ENCODE measurements around the gene KRTAP19-5. TPM values are rescaled to one million over a fixed set of nuclear protein-coding genes. Genes with fewer than 3 reads are reported as not detected.

KRTAP19-5 gene
- total RNA-seq, 1 donor from 2014 or later, result not detected

DNA sequence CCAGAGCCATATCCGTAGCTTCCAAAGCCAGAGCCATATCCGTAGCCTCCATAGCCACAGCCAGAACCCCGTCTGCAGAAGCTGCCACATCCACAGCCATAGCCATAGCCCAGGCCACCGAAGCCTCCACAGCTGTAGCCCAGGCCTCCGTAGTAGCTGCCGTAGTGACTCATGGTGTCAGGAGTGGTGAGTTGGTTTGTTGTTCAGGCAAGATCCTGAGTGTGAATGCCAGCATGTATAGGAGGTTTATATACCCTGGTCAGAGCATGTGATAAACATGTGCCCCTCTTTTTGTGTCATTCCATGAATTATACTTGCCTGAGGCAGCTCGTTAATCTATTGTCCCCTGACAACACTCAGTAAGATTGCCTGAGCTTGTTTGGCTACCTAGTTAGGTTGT is 21.8 kb downstream of the KRTAP19-5 start, which contains the start of gene KRTAP19-1:
TSS of gene KRTAP19-1 (minus strand) at position 223 of the 400 bp plus-strand sequence. CDS start at position 173, 50 bp downstream.
- Mint-ChIP-seq H3K36me3 (ENCODE audit: insufficient read depth) (no peaks in the 10 kb centered on the region), H3K4me1 (ENCODE audit: low read depth) (peaks cover 2% of the 10 kb centered on the region), H3K27me3 (no peaks in the 10 kb centered on the region), H3K9me3 (ENCODE audit: low read depth) (no peaks in the 10 kb centered on the region), H3K4me3 (ENCODE audit: low read depth) (no peak within 1 kb of the TSS), H3K27ac (no peak within 1 kb of the TSS)
- TF ChIP-seq, protein P1, sequence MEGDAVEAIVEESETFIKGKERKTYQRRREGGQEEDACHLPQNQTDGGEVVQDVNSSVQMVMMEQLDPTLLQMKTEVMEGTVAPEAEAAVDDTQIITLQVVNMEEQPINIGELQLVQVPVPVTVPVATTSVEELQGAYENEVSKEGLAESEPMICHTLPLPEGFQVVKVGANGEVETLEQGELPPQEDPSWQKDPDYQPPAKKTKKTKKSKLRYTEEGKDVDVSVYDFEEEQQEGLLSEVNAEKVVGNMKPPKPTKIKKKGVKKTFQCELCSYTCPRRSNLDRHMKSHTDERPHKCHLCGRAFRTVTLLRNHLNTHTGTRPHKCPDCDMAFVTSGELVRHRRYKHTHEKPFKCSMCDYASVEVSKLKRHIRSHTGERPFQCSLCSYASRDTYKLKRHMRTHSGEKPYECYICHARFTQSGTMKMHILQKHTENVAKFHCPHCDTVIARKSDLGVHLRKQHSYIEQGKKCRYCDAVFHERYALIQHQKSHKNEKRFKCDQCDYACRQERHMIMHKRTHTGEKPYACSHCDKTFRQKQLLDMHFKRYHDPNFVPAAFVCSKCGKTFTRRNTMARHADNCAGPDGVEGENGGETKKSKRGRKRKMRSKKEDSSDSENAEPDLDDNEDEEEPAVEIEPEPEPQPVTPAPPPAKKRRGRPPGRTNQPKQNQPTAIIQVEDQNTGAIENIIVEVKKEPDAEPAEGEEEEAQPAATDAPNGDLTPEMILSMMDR (IDR thresholded peaks at IDR 0.05; ENCODE audit: unreplicated experiment), result no peak
- DNase-seq (ENCODE audit: low spot score, unreplicated experiment), result no peak

DNA sequence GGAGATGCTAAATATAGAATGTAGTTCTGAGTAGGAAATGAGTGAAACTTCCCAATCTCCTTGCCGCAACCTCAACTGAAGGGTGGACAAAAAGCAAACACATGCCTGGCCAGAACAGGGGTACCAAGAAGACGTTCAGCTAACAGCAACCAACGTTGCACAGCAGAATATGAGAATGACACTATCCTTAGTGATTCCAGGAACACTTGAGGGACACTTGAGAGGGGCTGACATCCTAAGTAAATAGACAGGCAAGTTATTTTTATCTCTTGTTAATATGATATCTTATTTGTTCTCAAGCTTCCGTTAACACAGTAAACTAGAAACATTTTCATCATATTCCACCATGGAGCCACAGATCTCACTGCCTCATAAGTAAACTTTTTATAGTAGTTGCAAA is 22.7 kb downstream of the KRTAP19-5 start:
- Mint-ChIP-seq H3K4me3 (ENCODE audit: low read depth) (no peak overlapping the region), H3K36me3 (ENCODE audit: insufficient read depth) (no peaks in the 10 kb centered on the region), H3K9me3 (ENCODE audit: low read depth) (no peaks in the 10 kb centered on the region), H3K27ac (no peak overlapping the region), H3K27me3 (no peaks in the 10 kb centered on the region), H3K4me1 (ENCODE audit: low read depth) (peaks cover 2% of the 10 kb centered on the region)
- TF ChIP-seq, protein P1 (IDR thresholded peaks at IDR 0.05; ENCODE audit: unreplicated experiment), result no peak
- DNase-seq (ENCODE audit: low spot score, unreplicated experiment), result no peak

DNA sequence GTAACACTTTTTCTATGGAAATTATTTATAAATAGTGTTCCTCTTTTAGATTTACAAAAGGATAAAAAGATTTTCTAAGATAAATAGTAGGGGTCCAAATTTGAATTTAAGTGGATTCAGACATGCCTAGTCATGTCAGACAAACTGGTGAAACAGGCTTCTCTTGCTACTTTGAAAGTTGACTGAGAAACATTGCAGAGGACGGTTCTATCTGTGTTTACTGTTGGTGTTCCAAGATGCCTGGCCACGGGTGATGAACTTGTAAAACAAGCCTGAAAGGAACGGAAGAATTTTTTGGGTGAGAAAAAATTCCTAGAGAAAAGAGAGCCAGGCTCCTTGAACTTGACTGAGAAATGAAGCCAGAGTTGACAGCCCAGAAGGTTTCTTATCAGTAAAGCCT is 23.9 kb downstream of the KRTAP19-5 start:
- Mint-ChIP-seq H3K4me1 (ENCODE audit: low read depth) (peaks cover 2% of the 10 kb centered on the region), H3K27ac (no peak overlapping the region), H3K4me3 (ENCODE audit: low read depth) (no peak overlapping the region)

DNA sequence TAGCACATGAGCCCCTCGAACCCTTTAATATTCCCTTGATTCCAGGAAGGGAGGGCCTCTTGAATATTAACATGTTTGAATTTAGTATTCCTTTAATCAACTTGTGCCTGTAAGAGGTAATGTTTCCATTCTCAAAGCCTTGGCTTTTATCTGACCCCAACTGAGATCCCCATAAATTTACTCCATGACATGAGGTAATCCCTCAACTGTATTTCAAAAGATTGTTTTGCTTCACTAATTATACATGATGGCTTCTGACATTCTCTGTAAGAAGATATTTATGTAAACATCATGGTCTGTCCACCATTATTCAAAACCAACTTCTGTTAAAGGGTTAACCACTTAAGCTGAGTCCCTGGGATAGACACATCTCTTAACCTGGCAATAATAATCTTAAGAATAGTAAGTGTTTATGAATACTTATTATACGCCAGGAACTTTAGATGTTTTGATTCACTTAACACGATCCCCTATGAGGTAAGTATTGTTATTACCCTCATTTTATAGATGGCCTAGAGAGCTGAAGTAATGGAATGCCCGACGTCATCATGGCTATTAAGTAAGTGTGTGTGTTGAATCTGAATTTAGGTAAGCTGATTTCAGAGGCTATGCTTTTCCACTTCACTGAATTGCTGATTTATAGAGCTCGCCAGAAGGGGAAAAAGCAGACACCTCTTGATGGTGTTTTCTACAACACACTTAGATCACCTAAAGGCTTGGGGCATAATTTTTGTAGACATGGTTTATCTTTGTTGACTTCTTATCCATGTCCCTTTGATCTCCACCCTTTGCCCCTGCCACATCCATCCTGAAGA is 32.8 kb downstream of the KRTAP19-5 start:
- Mint-ChIP-seq H3K4me1 (ENCODE audit: low read depth) (no peaks in the 10 kb centered on the region), H3K9me3 (ENCODE audit: low read depth) (no peaks in the 10 kb centered on the region), H3K4me3 (ENCODE audit: low read depth) (no peak overlapping the region), H3K27ac (no peak overlapping the region), H3K36me3 (ENCODE audit: insufficient read depth) (no peaks in the 10 kb centered on the region), H3K27me3 (no peaks in the 10 kb centered on the region)
- no peak for DNase-seq (ENCODE audit: low spot score, unreplicated experiment)
- TF ChIP-seq, protein P1 (IDR thresholded peaks at IDR 0.05; ENCODE audit: unreplicated experiment), result no peak

More for the DNA sequence above, 23.9 kb downstream of the KRTAP19-5 start:
- TF ChIP-seq, protein P1 (IDR thresholded peaks at IDR 0.05; ENCODE audit: unreplicated experiment), result no peak
- no peak for DNase-seq (ENCODE audit: low spot score, unreplicated experiment)
- Mint-ChIP-seq H3K9me3 (ENCODE audit: low read depth) (no peaks in the 10 kb centered on the region), H3K36me3 (ENCODE audit: insufficient read depth) (no peaks in the 10 kb centered on the region), H3K27me3 (no peaks in the 10 kb centered on the region)

DNA sequence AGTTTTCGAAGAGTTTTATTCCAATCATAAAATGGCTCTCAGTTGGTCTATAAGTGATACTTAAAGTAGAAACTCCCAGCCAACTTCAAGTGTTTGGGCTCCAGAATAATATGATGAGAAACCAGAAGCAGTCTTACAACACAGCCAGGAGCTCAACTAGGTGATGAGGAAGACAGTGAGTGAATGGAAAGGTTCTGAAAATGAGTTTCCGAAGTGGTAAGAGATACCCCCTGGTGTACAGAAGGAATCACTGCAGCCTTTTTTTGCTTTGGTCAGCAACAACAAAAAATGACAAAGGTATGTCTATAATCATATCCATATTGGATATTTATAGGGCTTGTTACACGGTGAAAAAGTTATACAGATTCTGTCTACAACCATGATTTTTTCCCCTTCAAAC is 38.2 kb downstream of the KRTAP19-5 start:
- TF ChIP-seq, protein P1 (IDR thresholded peaks at IDR 0.05; ENCODE audit: unreplicated experiment), result peak; percentile 64
- Mint-ChIP-seq H3K9me3 (ENCODE audit: low read depth) (no peaks in the 10 kb centered on the region), H3K4me1 (ENCODE audit: low read depth) (no peaks in the 10 kb centered on the region), H3K4me3 (ENCODE audit: low read depth) (no peak overlapping the region), H3K36me3 (ENCODE audit: insufficient read depth) (no peaks in the 10 kb centered on the region), H3K27me3 (no peaks in the 10 kb centered on the region), H3K27ac (no peak overlapping the region)
- DNase-seq (ENCODE audit: low spot score, unreplicated experiment), result no peak

Other genes with a start within 250 kb of the KRTAP19-5 start
- gene KRTAP24-1, start 219.2 kb downstream of the KRTAP19-5 start, total RNA-seq, result not detected in 2 replicates
- not detected in 2 replicates for gene KRTAP25-1, start 212.6 kb downstream of the KRTAP19-5 start, total RNA-seq
- gene KRTAP26-1, start 181.8 kb downstream of the KRTAP19-5 start, total RNA-seq, result not detected in 2 replicates
- gene KRTAP27-1, start 164.4 kb downstream of the KRTAP19-5 start, total RNA-seq, result not detected in 2 replicates
- not detected in 2 replicates for gene KRTAP23-1, start 153.5 kb downstream of the KRTAP19-5 start, total RNA-seq
- not detected in 2 replicates for gene KRTAP13-2, start 129.9 kb downstream of the KRTAP19-5 start, total RNA-seq
- not detected in 2 replicates for gene KRTAP13-1, start 106.1 kb downstream of the KRTAP19-5 start, total RNA-seq
- gene KRTAP13-3, start 76.2 kb downstream of the KRTAP19-5 start, total RNA-seq, result not detected in 2 replicates
- not detected in 2 replicates for gene KRTAP13-4, start 71.9 kb downstream of the KRTAP19-5 start, total RNA-seq
- not detected in 2 replicates for gene KRTAP15-1, start 61.9 kb downstream of the KRTAP19-5 start, total RNA-seq
- not detected in 2 replicates for gene KRTAP19-1, start 21.8 kb downstream of the KRTAP19-5 start, total RNA-seq
- gene KRTAP19-2, start 14.7 kb downstream of the KRTAP19-5 start, total RNA-seq, result not detected in 2 replicates
- not detected in 2 replicates for gene KRTAP19-3, start 10.1 kb downstream of the KRTAP19-5 start, total RNA-seq
- gene KRTAP19-4, start 5.0 kb downstream of the KRTAP19-5 start, total RNA-seq, result not detected in 2 replicates
- gene KRTAP19-6, start 39.7 kb upstream of the KRTAP19-5 start, total RNA-seq, result not detected in 2 replicates
- not detected in 2 replicates for gene KRTAP19-7, start 59.2 kb upstream of the KRTAP19-5 start, total RNA-seq
- not detected in 2 replicates for gene KRTAP22-2, start 88.3 kb upstream of the KRTAP19-5 start, total RNA-seq
- not detected in 2 replicates for gene KRTAP6-3, start 90.3 kb upstream of the KRTAP19-5 start, total RNA-seq
- not detected in 2 replicates for gene KRTAP6-2, start 96.8 kb upstream of the KRTAP19-5 start, total RNA-seq
- not detected in 2 replicates for gene KRTAP22-1, start 98.9 kb upstream of the KRTAP19-5 start, total RNA-seq
- gene KRTAP6-1, start 111.8 kb upstream of the KRTAP19-5 start, total RNA-seq, result not detected in 2 replicates
- not detected in 2 replicates for gene KRTAP20-1, start 114.3 kb upstream of the KRTAP19-5 start, total RNA-seq
- gene KRTAP20-4, start 118.5 kb upstream of the KRTAP19-5 start, total RNA-seq, result not detected in 2 replicates
- not detected in 2 replicates for gene KRTAP20-2, start 133.1 kb upstream of the KRTAP19-5 start, total RNA-seq
- not detected in 2 replicates for gene KRTAP20-3, start 140.7 kb upstream of the KRTAP19-5 start, total RNA-seq
- not detected in 2 replicates for gene KRTAP21-3, start 216.6 kb upstream of the KRTAP19-5 start, total RNA-seq
- not detected in 2 replicates for gene KRTAP21-2, start 245.1 kb upstream of the KRTAP19-5 start, total RNA-seq

All from progenitor cell of endocrine pancreas (in vitro differentiated cells).